Posterior vena cava (tissue), 2 donors: Measurements from ENCODE around the gene GBGT1. TPM values are rescaled to one million over a fixed set of nuclear protein-coding genes. Genes with fewer than 3 reads are reported as not detected.
A peak's percentile ranks its signal among the peaks of the same experiment; 100 is the strongest.

Source experiments
- DNase-seq: peaks from one replicate; pipeline ENCODE4 v3.0.0-alpha.2; 2020; ENCODE audit warnings: low spot score
- intact Hi-C, 2 donors: fragments of 100-400 bp; cut with DNase I; formaldehyde crosslinking; loops; one replicate each; pipeline versions ENCODE4 v1.14.1 to v1.14.2; 2022 to 2023
- total RNA-seq, 2 donors: library from RNA; stranded (reverse); fragmentation: NEBNext Ultra II Directional; extraction: Animal tissue kit (Norgen Biotek cat#: 25700); gene quantifications; one replicate each; pipeline ENCODE4 v1.2.1, GENCODE V29; 2021
- donor health status: DM: yes; HTN: yes; CAD: no.
- donor health status: DM: yes; HTN: yes; CAD: no.

GBGT1 gene
- total RNA-seq, 2 donors from 2014 or later, result 14.2 to 19.9 TPM

DNA sequence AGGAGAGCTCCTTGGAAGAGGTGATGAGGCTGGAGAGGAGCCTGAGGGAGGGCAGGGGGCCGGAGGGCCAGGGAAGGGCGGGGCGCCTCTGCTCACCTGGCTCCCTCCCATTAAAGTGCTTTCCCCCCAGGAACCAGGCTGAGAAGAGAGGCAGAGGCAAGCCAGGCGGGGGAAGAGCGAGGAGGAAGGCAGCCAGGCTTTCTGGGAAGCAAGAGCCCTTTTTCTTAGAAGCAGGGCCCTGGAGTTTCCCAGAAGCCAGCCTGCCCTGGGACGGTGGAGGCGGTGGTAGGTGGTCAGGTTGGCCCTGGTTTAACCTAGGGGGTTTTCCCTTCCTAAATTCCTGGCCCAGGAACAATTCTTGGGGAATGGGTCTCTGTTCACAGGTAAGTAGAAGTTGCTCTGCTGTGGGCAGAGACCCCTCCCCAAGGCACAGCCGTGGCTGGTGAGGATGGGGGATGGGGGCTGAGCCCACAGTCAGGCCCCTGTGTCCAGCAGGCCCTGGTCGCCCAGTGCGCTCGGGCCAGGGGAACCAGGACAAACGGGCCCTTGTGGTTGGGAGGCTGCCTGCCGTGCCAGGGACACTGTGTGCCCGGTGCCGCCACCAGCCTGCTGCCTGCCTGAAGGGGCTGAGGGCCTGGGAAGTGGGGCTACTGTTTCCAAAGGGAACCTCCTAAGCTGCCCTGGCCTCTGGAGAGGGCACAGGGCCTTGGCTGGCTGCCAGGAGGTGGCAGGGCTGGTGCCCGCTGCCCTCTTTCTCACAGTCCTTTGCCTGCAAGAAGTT lies 26.1 kb downstream of the GBGT1 start:
- intact Hi-C loops, result no loop called here

DNA sequence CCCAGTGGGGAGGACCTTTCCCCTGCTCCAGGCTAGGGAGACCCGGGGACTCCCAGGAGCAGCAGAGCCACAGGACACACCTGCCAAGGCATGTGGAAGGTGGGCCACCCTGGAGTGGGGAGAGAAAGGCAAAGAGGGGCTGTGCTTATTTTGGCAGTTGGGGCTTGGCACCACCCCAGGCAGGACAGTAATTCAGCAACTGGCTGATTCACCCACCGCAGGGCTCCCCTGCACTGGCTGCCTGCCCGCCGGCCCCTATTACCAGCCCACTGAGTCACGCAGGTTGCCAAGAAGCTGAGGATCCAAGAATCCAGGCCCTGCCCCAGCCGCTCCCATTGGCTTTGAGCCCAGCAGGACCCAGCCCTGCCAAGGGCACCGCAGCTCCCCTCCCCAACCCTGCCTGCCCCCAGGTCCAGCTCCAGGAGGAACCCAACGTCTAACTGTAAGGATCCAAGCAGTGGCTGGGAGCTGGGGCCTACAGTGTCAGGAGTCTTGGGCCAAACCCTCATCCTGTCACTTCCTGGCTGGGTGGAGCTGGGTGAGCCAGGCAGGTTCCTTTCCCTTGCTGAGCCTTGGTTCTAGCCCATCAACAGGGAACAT lies 28.5 kb downstream of the GBGT1 start:
- peak; percentile 89 for DNase-seq
- intact Hi-C loops, result no loop called here

More for the DNA sequence above, 26.1 kb downstream of the GBGT1 start:
- no peak for DNase-seq

DNA sequence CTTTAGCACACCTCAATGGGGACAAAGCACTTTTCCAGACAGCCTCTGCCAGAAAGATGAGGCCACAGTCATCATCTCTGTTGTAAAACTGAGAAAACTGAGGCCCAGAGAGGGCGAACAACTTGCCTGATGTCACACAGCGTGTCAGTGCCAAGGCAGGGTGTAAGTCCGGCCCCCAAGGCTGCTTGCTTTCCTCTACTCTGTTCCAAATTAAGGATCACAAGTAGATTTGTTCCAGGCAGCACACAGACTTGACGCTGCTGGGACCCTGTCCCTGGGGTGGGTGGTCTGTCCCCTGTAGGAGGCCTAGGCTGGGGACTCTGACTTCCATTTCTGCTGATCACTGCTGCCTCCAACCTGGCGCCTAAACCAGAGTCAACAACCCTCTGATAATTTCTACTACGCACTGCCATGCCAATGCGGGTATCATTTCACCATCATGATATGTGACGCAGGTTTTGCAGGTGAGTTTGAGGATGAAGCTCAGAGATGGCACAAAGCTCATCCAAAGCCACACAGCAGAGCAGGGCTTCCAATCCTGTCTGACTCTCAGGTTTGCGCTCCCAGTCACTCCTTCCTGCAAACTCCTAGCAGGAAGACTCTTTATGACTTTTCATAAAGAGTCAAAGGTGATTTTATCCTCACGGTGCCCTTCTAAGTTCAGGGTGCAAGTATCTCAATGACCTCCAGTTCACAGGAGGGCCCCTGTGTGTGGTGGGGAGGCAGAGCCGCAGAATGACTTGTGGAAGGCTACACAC lies 29.1 kb downstream of the GBGT1 start:
- intact Hi-C loops, result no loop called here

DNA sequence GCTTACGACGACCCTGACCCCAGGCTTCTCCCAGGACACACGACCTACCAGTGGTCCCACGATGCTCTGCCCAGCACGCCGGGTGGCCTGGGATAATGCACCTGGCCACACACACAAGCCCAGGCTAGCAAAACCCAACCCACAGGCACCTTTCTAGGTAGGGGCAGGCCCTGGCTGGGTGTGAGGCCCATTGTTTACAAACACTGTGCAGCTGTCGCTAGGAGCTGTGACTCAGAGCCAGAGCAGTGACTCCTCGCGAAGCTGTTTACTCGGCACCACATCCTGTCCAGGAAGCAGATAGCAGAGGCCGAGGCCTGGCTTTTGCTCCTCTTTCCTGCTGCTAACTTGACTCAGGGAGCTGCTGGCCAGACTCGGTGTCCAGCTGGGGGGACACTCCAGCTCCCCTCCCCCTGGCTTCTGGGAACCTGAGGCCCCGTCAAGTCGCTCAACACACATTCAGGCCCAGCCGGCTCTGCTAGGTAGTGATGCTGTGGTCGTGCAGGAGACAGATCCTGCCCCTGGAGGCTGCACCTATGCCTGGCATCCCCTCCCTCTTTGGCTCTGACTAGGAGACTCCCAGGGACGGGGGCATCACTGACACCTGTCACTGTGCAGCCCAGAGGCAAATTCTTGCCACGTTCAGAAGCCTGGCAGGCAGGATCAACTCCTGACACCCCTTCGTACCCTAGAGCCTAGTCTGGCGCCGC lies 29.9 kb downstream of the GBGT1 start:
- peak; percentile 96 for DNase-seq
- intact Hi-C loops, result no loop called here

More for the DNA sequence above, 29.1 kb downstream of the GBGT1 start:
- DNase-seq, result no peak

DNA sequence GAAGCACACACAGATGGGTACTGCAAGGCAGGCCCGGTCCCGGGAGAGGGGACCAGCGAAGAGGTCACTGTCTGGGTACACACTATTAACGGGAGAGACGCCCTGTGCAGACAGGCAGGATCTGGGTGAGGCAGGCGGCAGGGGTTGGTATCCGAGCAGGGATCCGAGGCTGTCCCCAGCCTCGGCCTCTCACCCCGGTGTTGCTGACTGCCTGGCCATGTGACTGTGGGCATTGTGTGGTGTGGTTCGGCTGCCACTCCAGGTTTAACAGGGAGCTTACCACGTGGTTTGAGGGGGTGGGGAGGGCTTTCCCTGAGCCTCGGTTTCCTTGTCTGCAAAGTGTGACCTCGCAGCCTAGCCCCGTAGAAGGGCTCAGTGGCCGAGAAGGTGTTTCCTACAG lies 31.5 kb downstream of the GBGT1 start:
- intact Hi-C loops, result no loop called here

DNA sequence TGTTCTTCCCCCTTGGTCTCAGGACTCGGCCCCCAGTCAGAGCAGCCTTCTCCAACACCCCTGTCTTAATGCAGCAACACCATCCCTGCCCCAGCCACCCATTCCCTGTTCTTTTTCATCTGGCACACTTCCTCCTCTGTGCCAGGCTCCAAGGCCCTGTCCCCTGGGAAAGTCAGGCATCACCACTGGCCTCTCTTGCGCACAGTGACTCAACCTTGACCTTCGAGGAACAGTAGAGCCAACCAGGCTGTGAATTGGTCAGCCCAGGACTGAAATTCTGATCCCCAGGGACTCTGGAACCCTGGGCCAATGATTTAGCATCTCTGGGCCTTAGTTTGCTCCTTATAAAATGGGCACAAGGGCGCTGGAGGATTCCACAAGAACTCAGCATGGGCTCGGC lies 32.2 kb downstream of the GBGT1 start:
- intact Hi-C loops, result no loop called here

More for the DNA sequence above, 31.5 kb downstream of the GBGT1 start:
- DNase-seq, result no peak

DNA sequence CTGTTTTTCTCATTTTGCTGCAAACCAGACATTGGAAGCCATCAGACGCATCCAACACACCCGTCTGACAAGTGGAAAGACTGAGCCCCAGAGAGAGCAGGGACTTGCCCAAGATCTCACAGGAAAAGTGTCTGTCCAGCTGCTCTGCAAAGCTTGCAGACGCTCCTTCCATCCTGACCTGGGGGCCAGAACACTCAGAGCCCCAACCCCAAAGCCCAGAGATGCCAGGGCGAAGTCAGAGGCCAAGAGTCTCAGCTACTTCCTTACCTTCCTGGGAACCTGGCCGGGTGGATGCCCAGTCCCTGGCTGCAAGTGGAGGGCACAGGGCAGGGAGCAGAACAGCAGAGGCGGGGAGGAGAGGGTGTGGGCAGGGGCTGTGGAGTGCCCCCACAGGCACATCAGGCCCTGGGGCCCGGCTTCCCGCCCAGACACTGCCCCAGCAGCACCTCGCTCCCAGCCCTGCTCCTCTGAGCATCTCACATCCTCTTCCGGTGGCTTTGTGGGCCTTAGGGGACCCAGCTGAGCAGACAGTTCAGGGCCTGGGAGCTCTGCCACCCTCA lies 32.9 kb downstream of the GBGT1 start:
- intact Hi-C loops, result no loop called here
- DNase-seq, result no peak

More for the DNA sequence above, 32.2 kb downstream of the GBGT1 start:
- DNase-seq, result no peak

DNA sequence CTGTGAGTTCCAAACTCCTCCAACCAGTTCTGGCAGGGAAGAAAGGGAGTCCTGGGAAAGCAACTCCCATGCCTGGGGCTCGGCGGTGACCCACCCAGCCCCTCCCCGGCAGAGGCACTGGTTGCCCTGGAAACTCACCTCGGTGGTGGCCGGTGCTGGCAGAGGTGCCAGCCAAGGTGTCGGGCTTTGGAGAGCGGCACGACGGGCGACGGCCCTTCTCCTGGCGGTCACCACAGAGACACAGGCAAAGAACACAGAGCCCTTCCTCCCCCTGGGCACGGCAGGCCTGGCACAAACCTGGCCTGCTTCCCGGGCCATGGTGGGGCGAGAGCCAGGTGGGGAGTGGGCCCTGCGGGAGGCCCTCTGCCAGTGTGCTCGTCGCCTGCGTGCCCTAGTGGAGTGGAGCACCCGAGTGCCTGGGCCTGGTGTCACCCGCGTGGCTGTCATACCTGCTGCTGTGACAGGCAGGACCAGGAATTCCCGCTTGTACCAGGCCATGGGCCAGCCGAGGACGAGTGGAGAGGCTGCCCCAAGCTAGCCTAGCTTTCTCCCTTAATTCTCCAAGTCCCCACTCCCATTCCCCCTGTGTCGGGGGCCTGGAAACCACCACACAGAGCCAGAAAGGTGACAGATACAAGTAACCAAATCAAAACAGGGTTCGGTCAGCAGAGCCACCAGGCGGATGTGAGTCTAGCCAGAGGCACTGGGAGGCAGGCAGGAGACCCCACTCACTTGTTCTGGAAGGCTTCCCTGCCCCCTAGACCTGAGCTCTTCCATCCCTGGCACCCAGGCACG lies 34.5 kb downstream of the GBGT1 start:
- no peak for DNase-seq
- intact Hi-C loops, result no loop called here

DNA sequence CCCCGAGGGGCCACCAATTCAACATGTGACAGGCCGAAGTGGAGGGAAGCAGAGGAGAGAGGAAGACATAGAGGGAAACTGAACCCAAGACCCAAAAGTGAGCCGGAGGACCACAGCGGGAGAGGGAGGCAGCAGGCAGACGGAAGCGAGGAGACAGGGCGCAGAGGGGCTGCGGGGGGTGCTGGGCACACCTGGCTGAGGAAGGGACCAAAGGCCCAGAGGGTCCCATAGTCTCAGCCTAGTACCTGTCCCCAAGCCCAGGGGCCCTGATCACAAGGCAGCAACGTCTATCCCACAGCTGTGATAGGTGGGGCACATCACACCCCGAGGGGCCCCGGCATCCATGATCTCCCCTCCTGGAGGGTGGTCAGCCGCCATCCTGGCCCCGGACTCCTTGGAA lies 35.6 kb downstream of the GBGT1 start:
- intact Hi-C loops, result no loop called here
- DNase-seq, result no peak

DNA sequence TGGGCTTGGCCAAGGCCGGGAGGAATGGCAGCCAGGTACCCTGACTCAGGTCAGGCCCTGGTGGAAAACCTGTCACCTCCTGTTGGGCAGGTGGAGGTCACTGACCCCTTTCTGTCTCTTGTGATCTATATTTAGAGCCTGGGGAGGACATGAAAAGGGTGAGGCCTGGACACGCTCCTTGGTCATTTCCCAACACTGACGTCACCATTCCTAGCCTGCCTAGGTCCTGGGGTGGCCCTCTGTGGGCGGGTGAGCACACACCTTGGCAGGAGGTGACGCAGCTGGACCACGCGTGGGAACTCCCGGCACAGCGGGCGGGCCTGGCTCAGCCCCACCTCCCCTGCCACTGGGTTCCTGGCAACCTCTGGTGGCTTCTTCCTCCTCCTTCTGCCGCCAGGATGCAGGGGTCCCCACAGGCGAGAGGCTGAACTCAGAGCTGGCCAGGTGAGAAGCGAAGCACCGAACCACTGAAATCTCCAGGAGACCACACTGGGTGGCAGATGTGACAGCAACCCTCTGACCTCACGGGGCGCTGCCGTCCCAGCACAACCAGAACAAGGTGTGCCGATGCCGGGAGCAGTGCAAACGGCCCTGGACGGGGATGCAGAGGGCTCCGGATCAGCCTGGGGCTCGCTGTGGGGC lies 36.3 kb downstream of the GBGT1 start:
- DNase-seq, result no peak
- intact Hi-C loops, result no loop called here

DNA sequence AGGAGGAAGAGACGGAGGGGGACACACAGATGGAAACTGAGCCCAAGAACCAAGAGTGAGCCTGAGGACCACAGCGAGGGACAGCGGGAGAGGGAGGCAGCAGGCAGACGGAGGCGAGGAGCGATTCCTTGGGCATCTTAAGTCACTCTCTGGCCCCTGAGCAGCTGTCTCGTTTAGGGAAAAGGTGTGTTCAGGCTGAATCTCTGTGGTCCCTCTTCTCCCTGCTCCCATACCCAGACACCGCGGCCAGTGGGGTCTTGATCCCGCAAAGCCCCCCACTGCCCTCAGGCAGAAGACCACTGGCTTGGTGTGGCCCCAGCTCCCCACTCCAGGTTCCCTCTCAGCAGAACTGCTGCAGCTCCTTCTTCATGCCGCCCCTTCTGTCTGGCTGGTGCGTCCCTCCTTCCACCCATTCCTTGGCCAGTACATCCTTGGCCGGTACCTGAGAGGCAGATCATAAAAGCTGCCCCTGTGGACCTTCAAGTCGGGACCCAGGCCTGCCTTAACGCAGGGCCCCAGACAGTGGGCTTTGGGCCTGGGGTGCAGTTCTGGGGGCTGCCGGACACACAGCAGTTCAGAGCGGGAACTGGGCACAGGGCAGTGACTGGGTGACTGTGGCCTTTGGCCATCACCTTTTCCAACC lies 36.9 kb downstream of the GBGT1 start:
- no peak for DNase-seq
- intact Hi-C loops, result no loop called here

DNA sequence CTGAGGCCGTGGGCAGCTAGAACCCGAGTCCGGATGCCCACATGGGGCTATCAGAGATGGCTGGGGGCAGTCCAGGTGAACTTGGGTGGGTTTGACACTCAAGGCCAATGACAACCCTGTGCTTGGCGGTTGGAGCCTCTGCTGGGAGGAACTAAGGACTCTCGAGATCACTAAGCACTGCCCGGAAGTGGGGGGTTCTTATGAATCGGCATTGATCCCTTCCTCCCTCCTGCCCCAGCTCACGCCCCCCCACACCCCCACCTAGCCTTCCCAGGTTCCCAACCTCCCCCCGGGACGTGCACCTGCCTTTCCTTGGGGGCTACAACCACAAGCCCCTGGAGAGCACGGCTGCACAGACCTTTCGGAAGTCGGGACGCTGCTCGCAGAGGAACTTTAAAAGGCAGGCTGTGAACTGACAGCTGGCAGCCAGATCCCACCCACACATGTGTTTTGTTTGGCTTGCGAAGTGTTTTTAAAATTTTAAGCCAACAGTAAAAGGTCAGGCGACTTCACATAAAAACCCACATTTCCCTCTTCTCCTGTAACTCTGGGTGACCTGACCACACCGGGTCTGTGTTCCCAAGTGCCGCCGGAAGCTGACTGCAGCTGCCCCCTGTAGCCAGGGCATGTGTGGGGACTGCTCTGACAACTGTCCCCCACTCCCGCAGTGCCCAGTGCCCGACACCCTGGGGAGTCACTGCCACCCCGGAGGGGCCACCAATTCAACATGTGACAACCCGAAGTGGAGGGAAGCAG lies 37.6 kb downstream of the GBGT1 start:
- intact Hi-C loops, result no loop called here
- DNase-seq, result no peak

DNA sequence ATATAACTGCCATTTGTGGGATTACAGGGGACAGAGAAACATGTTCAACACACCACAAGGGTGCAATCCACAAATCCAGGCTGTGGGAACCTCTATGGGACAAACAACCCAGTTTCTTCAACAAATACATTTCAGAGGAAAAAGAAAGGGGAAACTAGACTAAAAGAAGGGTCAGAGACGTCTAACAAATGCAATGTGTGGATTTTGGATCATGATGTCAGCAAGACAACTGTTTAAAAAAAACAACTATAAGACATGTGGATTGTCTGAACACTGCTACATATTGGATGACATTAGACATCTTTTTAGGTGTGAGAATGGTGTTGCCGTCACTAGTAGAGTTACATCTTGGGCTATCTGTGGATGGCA lies 38.8 kb downstream of the GBGT1 start:
- intact Hi-C loops, result no loop called here
- no peak for DNase-seq

DNA sequence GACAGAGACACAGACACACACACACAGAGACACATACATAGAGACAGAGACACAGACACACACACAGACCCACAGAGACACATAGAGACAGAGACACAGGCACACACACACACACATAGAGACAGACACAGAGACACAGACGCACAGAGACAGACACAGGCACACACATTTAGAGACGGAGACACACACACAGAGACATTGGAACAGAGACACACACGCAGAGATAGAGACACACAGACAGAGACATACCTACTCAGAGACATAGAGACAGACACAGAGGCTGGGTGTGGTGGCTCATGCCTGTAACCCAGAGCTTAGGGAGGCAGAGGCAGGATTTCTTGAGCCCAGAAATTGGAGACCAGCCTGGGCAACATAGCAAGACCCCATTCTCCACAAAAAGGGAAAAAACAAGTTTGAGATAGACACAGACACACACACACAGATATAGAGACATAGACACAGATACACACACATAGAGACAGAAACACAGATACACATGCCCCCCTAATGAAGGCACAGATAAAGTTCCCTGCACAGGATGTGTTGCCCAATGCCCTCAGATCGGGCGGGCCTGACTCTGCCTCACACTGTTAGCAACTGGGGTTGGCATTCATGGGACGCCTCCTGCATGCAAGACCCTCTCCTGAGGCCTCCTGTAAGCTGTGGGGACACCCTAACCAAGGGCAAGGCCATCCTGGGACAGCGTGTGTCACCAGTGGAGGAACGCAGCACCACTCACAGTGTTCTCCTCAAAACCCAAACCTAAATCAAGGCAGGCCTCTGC lies 39.4 kb downstream of the GBGT1 start:
- intact Hi-C loops, result no loop called here
- no peak for DNase-seq

DNA sequence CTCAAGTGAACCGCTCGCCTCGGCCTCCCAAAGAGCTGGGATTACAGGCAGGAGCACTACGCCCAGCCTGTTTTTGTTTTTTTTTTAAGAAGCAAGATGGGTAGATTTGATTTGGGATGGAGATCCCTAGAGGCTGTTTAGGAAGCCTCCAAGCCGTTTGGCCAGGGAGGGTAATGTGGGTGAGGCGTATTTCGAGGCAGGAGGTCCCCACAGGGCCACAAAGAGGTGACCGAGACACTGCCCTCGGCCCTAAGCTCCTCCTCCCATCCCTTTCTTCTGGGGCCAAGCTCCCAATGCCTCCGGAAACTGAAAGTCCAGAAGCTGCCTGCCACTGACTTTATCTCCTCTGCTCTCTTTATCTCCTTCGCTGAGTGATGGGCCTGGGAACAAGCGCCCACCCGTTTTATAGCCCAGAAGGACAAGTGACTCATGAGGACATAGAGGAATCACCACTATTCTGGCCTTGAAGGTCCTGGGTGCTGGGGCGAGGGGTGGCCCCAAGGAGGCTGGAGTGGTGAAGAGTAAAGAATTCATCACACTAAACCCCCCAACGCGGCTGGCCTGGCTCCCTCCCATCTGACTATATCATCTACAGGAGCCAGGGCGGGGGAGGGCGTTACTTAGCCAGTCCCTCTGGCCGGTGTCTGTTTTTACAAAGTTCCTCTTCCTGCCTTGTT lies 40.6 kb downstream of the GBGT1 start:
- peak; percentile 91 for DNase-seq
- intact Hi-C loops, result no loop called here

DNA sequence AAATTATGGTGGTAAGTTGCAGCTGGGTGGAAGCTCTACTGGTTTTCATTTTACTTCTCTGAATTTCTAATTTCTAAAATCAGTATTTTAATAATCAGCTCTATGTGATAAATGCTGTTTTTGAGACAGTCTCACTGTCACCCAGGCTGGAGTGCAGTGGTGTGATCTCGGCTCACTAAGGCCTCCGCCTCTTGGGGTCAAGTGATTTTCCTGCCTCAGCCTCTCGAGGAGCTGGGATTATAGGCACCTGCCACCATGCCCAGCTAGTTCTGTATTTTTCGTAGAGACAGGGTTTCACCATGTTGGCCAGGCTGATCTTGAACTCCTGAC lies 41.1 kb downstream of the GBGT1 start:
- no peak for DNase-seq
- intact Hi-C loops, result no loop called here
